Measurements from ENCODE around the gene MRGPRD. TPM values are rescaled to one million over a fixed set of nuclear protein-coding genes. Genes with fewer than 3 reads are reported as not detected.

Gene MRGPRD
- total and polyA plus RNA-seq, 10 of the 15 experiments (the other 5 are each of a cell fraction or from before 2014, with no cell fraction given), result not detected

DNA sequence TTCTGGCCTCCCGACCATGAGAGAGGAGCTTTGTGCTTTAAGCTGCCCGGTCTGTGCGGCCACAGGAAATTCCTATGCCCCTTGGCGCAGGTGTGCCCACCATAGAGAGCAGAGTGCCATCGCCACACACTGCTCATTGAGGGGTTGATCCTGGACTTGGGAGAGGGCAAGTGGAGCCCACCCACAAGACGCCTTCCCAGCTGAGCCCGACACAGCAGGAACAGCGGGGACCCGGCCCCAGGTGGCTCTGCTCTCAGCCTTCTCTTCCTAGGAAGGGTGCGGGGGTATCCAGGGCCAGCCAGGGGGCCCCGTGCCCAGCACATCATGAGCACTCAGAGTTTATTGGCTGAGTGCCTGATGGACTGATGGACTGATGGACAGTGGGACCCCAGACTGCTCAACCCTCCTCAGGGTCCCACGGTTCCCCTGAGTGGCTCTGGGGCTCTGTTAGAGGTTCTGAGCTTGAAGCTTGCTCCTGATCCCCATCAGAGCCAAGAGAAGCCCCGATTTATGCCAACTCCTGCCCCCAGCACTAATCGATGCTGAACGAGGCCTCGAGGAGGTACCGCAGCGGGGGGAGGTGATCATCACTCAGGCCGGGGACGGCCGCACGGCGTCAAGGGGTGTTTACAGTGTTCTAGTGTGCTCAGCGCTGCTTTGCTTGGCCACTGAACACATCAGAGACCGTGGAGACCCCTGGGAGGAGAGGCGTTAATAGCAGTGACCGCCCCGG, 13.5 kb upstream of the MRGPRD start (continued):
- no peak for TF ChIP-seq PBX3 (IDR thresholded peaks at IDR 0.05; ENCODE audit: insufficient replicate concordance, low read depth, low read length)

DNA sequence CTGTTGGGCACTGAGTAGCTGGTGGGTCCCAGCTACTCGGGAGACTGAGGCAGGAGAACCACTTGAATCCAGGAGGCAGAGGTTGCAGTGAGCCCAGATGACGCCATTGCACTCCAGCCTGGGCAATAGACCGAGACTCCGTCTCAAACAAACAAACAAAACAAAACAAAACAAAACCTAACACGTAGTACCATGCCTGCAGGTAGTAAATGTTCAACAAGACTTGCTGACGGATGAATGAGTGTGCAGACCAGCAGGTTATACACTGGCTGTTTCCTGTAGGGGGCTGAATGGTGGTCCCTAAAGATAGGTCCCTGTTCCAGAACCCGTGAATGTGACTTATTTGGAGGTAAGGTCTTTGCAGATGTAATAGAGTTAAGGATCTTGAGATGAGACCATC, 12.8 kb upstream of the MRGPRD start:
- CTCF ChIA-PET, result no interaction called here
- H3K27ac ChIP-seq (ENCODE audit: control insufficient read depth, insufficient read depth), result no peak overlapping the region
- H3K4me1 ChIP-seq (ENCODE audit: control insufficient read depth, insufficient read depth, low read length), result no peaks in the 10 kb centered on the region
- TF ChIP-seq SUPT20H (IDR thresholded peaks at IDR 0.05; ENCODE audit: borderline replicate concordance, control insufficient read depth, low read depth, low read length), result no peak
- no peak for TF ChIP-seq SIX5 (IDR thresholded peaks at IDR 0.05; ENCODE audit: low read depth, low read length, severe bottlenecking)
- TF ChIP-seq, protein P1, sequence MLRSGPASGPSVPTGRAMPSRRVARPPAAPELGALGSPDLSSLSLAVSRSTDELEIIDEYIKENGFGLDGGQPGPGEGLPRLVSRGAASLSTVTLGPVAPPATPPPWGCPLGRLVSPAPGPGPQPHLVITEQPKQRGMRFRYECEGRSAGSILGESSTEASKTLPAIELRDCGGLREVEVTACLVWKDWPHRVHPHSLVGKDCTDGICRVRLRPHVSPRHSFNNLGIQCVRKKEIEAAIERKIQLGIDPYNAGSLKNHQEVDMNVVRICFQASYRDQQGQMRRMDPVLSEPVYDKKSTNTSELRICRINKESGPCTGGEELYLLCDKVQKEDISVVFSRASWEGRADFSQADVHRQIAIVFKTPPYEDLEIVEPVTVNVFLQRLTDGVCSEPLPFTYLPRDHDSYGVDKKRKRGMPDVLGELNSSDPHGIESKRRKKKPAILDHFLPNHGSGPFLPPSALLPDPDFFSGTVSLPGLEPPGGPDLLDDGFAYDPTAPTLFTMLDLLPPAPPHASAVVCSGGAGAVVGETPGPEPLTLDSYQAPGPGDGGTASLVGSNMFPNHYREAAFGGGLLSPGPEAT (IDR thresholded peaks at IDR 0.05; ENCODE audit: low read depth), result no peak
- no peak for TF ChIP-seq SMAD5 (IDR thresholded peaks at IDR 0.05; ENCODE audit: low read depth)
- TF ChIP-seq CHD1 (IDR thresholded peaks at IDR 0.05; ENCODE audit: low read depth, low read length), result no peak
- TF ChIP-seq RELA (IDR thresholded peaks at IDR 0.05; ENCODE audit: borderline replicate concordance, partially characterized antibody), result no peak
- TF ChIP-seq SMC3 (IDR thresholded peaks at IDR 0.05; ENCODE audit: borderline replicate concordance, low read length), result no peak
- TF ChIP-seq ZZZ3 (IDR thresholded peaks at IDR 0.05; ENCODE audit: control insufficient read depth, insufficient read length, low read depth), result no peak
- TF ChIP-seq RAD51 (IDR thresholded peaks at IDR 0.05), result no peak
- no peak for TF ChIP-seq TCF3 (IDR thresholded peaks at IDR 0.05; ENCODE audit: borderline replicate concordance, insufficient read depth, low read depth, low read length)
- no peak for TF ChIP-seq GABPA (IDR thresholded peaks at IDR 0.05; ENCODE audit: low read depth)
- no peaks in the 10 kb centered on the region for H3K79me2 ChIP-seq (ENCODE audit: control insufficient read depth, insufficient read depth, low read length)
- no peak overlapping the region for H3K4me3 ChIP-seq
- RAD21 ChIA-PET (ENCODE audit: unreplicated experiment), result no interaction called here
- no TSS peak for BruUV-seq (replicated peaks)
- H3K9me3 ChIP-seq (replicated peaks; ENCODE audit: control insufficient read depth, insufficient read depth, low read length), result no peaks in the 10 kb centered on the region
- no peaks in the 10 kb centered on the region for H4K20me1 ChIP-seq (ENCODE audit: control insufficient read depth, insufficient read depth)
- SMC1A ChIA-PET (ENCODE audit: uncharacterized antibody, unreplicated experiment), result no interaction called here
- no peak for ATAC-seq
- no peaks in the 10 kb centered on the region for H3K36me3 ChIP-seq (ENCODE audit: control insufficient read depth in 2 of 2, insufficient read depth in 2 of 2, low read length in 1 of 2)
- WGBS (ENCODE audit: insufficient coverage, insufficient replicate concordance, low lambda C conversion rate, missing lambda C conversion rate), result 23% methylated on average over 7 of the region's 7 CpGs
- intact Hi-C loops (cut with micrococcal nuclease; ENCODE audit: unreplicated experiment), result no loop called here
- no peak overlapping the region for H3K4me2 ChIP-seq (ENCODE audit: control insufficient read depth, insufficient read depth)
- in situ Hi-C loops (cut with MboI), result no loop called here
- DNase-seq (ENCODE audit: low read depth, low spot score), result no peak
- H3K27me3 ChIP-seq (replicated peaks in 1 of 2; ENCODE audit: control insufficient read depth in 2 of 2, insufficient read depth in 2 of 2, low read length in 1 of 2), result 0 out of 4 replicates have a peak, but pooled peaks cover 0 to 2% of the 10 kb centered on the region in 2 experiments
- FAIRE-seq, result no peak
- no peak overlapping the region for H3K9ac ChIP-seq (ENCODE audit: control insufficient read depth, insufficient read depth, low read length)
- H2AFZ ChIP-seq (ENCODE audit: control insufficient read depth, low read depth, low read length), result no peak overlapping the region
- POLR2A ChIA-PET, result no interaction called here

Data from GM12878 (cell line).